A673 (cell line): Measurements from ENCODE around the gene CHD3. TPM values are rescaled to one million over a fixed set of nuclear protein-coding genes. Genes with fewer than 3 reads are reported as not detected.

ENCODE experiments used
- BruUV-seq: library from RNA; stranded (reverse); fragments of 400-500 nt; replicated peaks from 2 replicates; lab custom pipeline; 2021; lab: Mats Ljungman, UMichigan
- CTCF ChIA-PET: fragments of 300-600 bp; sonication (Branson Sonifier 250); formaldehyde crosslinking; loops from one replicate; lab custom pipeline; 2022; ENCODE audit warnings: antibody characterized with exemption; lab: Charles Lee
- POLR2A ChIA-PET: fragments of 300-600 bp; sonication (Branson Sonifier 250); formaldehyde crosslinking; loops from one replicate; lab custom pipeline; 2022; ENCODE audit warnings: antibody characterized with exemption; ENCODE audit not compliant: low non-redundant PET; lab: Charles Lee
- DNase-seq: peaks from one replicate; pipeline ENCODE4 v3.0.0-alpha.2; 2015; ENCODE audit warnings: low spot score
- H3K27ac ChIP-seq: fragments of 200-600 bp; sonication (generic); 2 replicates; pipeline ENCODE4 v1.5.1; 2016; ENCODE audit warnings: mixed run types, low read depth, mild to moderate bottlenecking, mixed read lengths, antibody characterized with exemption, low read length; ENCODE audit not compliant: poor library complexity, severe bottlenecking
- H3K27me3 ChIP-seq: fragments of 200-600 bp; sonication (generic); replicated peaks from 2 replicates; pipeline ENCODE4 v1.6.1; 2017; ENCODE audit warnings: mixed run types, low read depth, mild to moderate bottlenecking, mixed read lengths, antibody characterized with exemption, low read length; ENCODE audit not compliant: insufficient read depth, poor library complexity
- H3K36me3 ChIP-seq: fragments of 200-600 bp; sonication (generic); 2 replicates; pipeline ENCODE4 v1.6.1; 2016; ENCODE audit warnings: mixed run types, mild to moderate bottlenecking, mixed read lengths, antibody characterized with exemption, low read length; ENCODE audit not compliant: insufficient read depth, poor library complexity, severe bottlenecking
- H3K4me1 ChIP-seq: fragments of 200-600 bp; sonication (generic); 2 replicates; pipeline ENCODE4 v1.6.1; 2017; ENCODE audit warnings: mixed run types, mild to moderate bottlenecking, mixed read lengths, antibody characterized with exemption, low read length; ENCODE audit not compliant: insufficient read depth, poor library complexity, severe bottlenecking
- H3K4me3 ChIP-seq: fragments of 200-600 bp; sonication (generic); 2 replicates; pipeline ENCODE4 v1.5.1; 2016; ENCODE audit warnings: low read depth, mixed run types, mild to moderate bottlenecking, mixed read lengths, low read length; ENCODE audit not compliant: poor library complexity, severe bottlenecking
- H3K9me3 ChIP-seq: fragments of 200-600 bp; sonication (generic); 2 replicates; pipeline ENCODE4 v1.6.1; 2016; ENCODE audit warnings: mixed run types, low read depth, mild to moderate bottlenecking, mixed read lengths, antibody characterized with exemption, low read length; ENCODE audit not compliant: poor library complexity, severe bottlenecking
- EZH2 ChIP-seq: fragments of 200-600 bp; sonication (generic); IDR thresholded peaks from 2 replicates; pipeline ENCODE4 v1.6.1; 2017; ENCODE audit warnings: borderline replicate concordance, low read depth, mild to moderate bottlenecking, mixed read lengths, antibody characterized with exemption, low read length; ENCODE audit not compliant: poor library complexity, severe bottlenecking
- intact Hi-C: fragments of 100-400 bp; cut with micrococcal nuclease; formaldehyde crosslinking; loops from one replicate; pipeline ENCODE4 v1.10.0; 2022; ENCODE audit not compliant: unreplicated experiment
- total RNA-seq: library from RNA; stranded (reverse); gene quantifications from 2 replicates; pipeline ENCODE4 v1.2.3, GENCODE V29; 2021
- TF ChIP-seq, protein P1 (sequence below): fragments of 300-800, 200-600 bp; sonication (generic); conservative IDR thresholded peaks from 2 replicates; pipeline ENCODE4 v1.5.1; 2017; ENCODE audit warnings: low read depth, mild to moderate bottlenecking, antibody characterized with exemption, low read length, moderate library complexity, mixed read lengths

CHD3 gene
- total RNA-seq, 1 experiment from 2014 or later = 249 TPM

DNA sequence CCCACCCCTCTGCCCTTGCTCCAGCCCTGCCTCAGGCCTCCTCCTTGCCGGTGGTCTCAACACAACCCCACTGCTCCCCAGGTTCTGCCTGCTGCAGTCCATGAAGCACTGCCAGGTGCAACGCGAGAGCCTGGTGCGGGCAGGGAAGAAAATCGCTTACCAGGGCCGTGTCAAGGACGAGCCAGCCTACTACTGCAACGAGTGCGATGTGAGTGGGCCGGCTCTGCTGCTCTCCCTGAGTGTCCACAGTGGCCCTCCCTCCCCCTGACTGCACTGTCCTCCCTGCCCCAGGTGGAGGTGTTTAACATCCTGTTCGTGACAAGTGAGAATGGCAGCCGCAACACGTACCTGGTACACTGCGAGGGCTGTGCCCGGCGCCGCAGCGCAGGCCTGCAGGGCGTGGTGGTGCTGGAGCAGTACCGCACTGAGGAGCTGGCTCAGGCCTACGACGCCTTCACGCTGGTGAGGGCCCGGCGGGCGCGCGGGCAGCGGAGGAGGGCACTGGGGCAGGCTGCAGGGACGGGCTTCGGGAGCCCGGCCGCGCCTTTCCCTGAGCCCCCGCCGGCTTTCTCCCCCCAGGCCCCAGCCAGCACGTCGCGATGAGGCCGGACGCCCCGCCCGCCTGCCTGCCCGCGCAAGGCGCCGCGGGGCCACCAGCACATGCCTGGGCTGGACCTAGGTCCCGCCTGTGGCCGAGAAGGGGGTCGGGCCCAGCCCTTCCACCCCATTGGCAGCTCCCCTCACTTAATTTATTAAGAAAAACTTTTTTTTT, 35.5 kb upstream of the CHD3 start:
- intact Hi-C loops = no loop called here
- H3K4me3 ChIP-seq = no peak overlapping the region
- peaks cover 57% of the 10 kb centered on the region for H3K36me3 ChIP-seq
- no TSS peak for BruUV-seq
- CTCF ChIA-PET = no interaction called here
- DNase-seq = no peak
- H3K27me3 ChIP-seq = no peaks in the 10 kb centered on the region
- POLR2A ChIA-PET = no interaction called here
- TF ChIP-seq, protein P1, sequence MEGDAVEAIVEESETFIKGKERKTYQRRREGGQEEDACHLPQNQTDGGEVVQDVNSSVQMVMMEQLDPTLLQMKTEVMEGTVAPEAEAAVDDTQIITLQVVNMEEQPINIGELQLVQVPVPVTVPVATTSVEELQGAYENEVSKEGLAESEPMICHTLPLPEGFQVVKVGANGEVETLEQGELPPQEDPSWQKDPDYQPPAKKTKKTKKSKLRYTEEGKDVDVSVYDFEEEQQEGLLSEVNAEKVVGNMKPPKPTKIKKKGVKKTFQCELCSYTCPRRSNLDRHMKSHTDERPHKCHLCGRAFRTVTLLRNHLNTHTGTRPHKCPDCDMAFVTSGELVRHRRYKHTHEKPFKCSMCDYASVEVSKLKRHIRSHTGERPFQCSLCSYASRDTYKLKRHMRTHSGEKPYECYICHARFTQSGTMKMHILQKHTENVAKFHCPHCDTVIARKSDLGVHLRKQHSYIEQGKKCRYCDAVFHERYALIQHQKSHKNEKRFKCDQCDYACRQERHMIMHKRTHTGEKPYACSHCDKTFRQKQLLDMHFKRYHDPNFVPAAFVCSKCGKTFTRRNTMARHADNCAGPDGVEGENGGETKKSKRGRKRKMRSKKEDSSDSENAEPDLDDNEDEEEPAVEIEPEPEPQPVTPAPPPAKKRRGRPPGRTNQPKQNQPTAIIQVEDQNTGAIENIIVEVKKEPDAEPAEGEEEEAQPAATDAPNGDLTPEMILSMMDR = no peak
- no peak for TF ChIP-seq EZH2
- H3K9me3 ChIP-seq = no peaks in the 10 kb centered on the region
- H3K4me1 ChIP-seq = peaks cover 10% of the 10 kb centered on the region
- H3K27ac ChIP-seq = no peak overlapping the region

DNA sequence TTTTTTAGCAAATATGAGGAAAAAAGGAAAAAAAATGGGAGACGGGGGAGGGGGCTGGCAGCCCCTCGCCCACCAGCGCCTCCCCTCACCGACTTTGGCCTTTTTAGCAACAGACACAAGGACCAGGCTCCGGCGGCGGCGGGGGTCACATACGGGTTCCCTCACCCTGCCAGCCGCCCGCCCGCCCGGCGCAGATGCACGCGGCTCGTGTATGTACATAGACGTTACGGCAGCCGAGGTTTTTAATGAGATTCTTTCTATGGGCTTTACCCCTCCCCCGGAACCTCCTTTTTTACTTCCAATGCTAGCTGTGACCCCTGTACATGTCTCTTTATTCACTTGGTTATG, 34.9 kb upstream of the CHD3 start:
- intact Hi-C loops = no loop called here
- Histone ChIP-seq H3K27ac (no peak overlapping the region), H3K36me3 (peaks cover 52% of the 10 kb centered on the region), H3K9me3 (no peaks in the 10 kb centered on the region), H3K4me1 (peaks cover 11% of the 10 kb centered on the region), H3K27me3 (no peaks in the 10 kb centered on the region), H3K4me3 (no peak overlapping the region)
- ChIA-PET POLR2A (no interaction called here), CTCF (no interaction called here)
- no TSS peak for BruUV-seq
- TF ChIP-seq EZH2 = no peak
- TF ChIP-seq, protein P1 = no peak
- DNase-seq = no peak

GRCh38 chr17:7854078-7854777, 34.4 kb upstream of the CHD3 start:
- Histone ChIP-seq H3K9me3 (no peaks in the 10 kb centered on the region), H3K27ac (no peak overlapping the region), H3K4me1 (peaks cover 15% of the 10 kb centered on the region), H3K36me3 (peaks cover 46% of the 10 kb centered on the region), H3K4me3 (no peak overlapping the region), H3K27me3 (no peaks in the 10 kb centered on the region)
- TF ChIP-seq, protein P1 = no peak
- TF ChIP-seq EZH2 = no peak
- ChIA-PET CTCF (no interaction called here), POLR2A (no interaction called here)
- intact Hi-C loops = no loop called here
- no peak for DNase-seq
- TSS peak; percentile 14 for BruUV-seq
